ENCODE results near the gene DEAF1.
"Not testable (repeated sequence)": the region's sequence is repeated elsewhere in the genome, so short reads cannot be mapped to it uniquely, and the experiment has no call there.

DEAF1 gene

DNA sequence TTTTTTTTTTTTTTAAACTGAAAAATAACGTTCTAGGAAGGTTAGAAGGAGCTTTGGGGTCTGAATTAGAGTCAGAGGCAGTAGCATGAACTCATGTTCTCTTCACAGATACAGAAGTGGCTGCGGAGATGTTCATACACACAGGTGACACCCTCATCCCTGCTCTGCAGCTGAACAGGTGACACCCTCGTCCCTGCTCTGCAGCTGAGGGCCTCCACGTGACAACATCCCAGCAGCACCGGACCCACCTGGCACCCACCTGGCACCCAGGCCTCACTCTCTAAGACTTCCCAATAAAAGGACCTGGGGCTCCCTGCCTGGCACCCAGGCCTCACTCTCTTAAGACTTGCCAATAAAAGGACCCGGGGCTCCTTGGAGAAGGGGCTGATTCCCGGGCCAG lies 38.2 kb downstream of the DEAF1 start:
- no peak for DNase-seq
- in situ Hi-C loops (cut with MboI; ENCODE audit: low pct_unique_long_range_greater_than_20kb, low sequenced_read_pairs) = no loop called here

DNA sequence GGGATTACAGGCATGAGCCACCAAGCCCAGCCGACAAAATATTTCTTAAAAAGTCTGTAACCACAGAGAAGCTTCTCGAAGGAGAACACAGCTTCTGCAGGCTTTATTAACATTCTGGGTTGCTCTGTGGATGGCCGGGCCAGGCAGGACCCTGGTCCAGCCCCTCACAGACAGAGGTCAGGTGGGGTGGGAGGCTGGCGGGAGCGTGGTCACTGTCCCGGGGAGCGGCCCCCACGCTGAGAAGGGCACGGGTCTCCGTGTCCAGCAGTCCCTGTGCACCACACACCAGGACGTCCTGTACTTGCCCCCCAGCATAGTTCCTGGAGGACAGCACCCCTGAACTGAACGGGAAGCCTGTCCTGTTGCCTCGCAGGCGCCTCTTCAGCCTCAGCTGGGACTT lies 38.6 kb downstream of the DEAF1 start:
- in situ Hi-C loops (cut with MboI; ENCODE audit: low pct_unique_long_range_greater_than_20kb, low sequenced_read_pairs) = no loop called here
- DNase-seq = no peak

DNA sequence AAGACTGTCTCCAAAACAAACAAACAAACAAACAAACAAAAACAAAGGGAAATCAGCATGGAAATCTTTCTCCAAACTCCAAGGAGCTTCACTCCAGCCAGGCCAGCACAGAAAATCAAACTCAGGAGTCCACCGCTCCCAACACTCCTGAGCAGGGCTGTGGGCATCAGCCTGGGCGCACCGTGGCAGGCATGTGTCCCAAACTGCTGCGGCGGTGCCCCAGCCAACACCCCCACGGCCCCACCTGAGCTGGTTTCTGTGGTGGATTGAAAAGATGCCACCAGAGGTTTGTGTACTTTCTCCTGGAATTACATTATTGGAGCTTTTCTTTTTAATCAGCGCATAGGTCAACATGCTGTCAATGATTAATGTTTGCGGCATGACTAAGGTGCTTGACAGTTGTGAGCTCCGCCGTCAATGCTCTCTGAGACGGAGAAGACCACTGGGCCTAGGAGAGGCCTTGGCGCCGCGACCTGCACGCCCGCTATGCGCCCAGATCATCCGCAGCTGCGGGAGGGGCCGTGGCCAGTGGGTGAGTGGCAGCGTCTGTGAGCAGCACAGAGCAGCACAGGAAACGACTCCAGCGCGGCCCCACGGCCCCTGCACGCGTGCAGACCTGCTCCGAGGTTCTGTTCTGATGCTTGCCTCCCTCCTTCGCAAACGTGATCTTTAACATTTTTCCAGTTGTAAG lies 39.8 kb downstream of the DEAF1 start:
- in situ Hi-C loops (cut with MboI; ENCODE audit: low pct_unique_long_range_greater_than_20kb, low sequenced_read_pairs) = no loop called here

DNA sequence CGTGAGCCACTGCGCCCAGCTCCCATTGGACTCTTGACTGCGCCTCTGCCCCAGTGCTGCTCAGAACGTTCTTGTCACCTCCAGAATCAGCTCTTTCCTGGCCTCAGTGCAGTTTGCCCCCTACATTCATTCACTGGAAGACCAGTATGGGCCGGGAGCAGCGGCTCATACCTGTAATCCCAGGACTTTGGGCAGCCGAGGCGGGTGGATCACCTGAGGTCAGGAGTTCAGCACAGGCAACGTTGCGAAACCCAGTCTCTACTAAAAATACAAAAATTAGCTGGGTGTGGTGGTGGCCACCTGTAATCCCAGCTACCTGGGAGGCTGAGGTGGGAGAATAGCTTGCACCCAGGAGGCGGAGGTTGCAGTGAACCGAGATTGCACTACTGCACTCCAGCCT lies 40.6 kb downstream of the DEAF1 start:
- in situ Hi-C loops (cut with MboI; ENCODE audit: low pct_unique_long_range_greater_than_20kb, low sequenced_read_pairs); DNase-seq: not testable (repeated sequence)

More for the DNA sequence above, 39.8 kb downstream of the DEAF1 start:
- DNase-seq = no peak

DNA sequence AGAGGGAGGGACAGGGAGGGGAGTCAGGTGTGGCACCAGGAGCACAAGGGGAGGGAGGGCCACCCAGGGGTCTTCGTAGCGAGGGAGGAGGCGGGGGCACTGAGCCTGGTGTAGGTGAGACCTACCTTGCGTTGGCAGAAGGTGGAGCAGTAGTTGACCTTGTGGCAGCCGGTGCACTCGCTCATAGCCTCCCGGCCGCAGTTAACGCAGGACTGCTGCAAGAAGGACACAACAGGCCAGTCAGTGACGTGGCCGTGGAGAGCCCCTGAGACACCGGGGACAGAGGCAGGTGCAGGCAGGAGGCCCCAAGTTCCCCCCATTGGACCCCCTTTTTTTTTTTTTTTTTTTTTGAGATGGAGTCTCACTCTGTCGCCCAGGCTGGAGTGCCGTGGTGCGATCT lies 41.2 kb downstream of the DEAF1 start:
- DNase-seq = no peak
- in situ Hi-C loops (cut with MboI; ENCODE audit: low pct_unique_long_range_greater_than_20kb, low sequenced_read_pairs) = no loop called here

DNA sequence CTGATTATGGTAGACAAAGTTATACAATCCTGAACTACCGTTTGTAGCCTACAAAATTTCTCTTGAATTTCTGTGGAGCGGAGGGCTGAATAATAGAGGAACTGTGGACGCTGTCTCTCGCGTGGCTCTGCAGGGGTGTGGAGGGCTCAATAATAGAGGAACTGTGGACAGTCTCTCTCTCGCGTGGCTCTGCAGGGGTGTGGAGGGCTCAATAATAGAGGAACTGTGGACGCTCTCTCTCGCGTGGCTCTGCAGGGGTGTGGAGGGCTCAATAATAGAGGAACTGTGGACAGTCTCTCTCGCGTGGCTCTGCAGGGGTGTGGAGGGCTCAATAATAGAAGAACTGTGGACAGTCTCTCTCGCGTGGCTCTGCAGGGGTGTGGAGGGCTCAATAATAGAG lies 41.9 kb downstream of the DEAF1 start:
- DNase-seq; in situ Hi-C loops (cut with MboI; ENCODE audit: low pct_unique_long_range_greater_than_20kb, low sequenced_read_pairs): not testable (repeated sequence)

DNA sequence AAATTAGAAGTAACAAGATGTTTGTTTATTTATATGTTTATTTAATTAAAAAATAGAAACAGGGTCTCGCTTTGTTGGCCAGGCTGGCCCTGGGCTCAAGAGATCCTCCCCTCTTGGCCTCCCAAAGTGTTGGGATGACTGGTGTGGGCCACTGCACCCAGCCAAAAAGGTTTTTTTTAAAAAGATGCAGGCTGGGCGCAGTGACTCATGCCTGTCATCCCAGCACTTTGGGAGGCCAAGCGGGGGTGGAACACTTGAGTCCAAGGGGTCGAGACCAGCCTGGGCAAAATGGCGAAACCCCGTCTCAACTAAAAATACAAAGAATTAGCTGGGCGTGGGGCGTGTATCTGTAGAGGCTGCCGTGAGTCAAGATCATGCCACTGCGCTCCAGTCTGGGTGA lies 44.5 kb downstream of the DEAF1 start:
- DNase-seq = no peak
- in situ Hi-C loops (cut with MboI; ENCODE audit: low pct_unique_long_range_greater_than_20kb, low sequenced_read_pairs) = no loop called here

DNA sequence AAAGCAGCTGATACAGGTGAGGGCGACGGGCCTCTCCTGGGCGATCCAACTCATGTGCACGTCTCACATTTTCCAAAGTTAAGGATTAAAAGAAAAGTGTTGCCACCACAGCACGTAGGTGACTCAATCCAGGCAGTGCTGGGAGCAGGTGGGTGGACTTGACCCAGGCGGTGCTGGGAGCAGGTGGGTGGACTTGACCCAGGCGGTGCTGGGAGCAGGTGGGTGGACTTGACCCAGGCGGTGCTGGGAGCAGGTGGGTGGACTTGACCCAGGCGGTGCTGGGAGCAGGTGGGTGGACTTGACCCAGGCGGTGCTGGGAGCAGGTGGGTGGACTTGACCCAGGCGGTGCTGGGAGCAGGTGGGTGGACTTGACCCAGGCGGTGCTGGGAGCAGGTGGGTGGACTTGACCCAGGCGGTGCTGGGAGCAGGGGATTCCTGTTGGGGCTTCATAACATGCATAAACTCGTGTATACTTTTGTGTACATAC lies 47.3 kb downstream of the DEAF1 start:
- DNase-seq; in situ Hi-C loops (cut with MboI; ENCODE audit: low pct_unique_long_range_greater_than_20kb, low sequenced_read_pairs): not testable (repeated sequence)

DNA sequence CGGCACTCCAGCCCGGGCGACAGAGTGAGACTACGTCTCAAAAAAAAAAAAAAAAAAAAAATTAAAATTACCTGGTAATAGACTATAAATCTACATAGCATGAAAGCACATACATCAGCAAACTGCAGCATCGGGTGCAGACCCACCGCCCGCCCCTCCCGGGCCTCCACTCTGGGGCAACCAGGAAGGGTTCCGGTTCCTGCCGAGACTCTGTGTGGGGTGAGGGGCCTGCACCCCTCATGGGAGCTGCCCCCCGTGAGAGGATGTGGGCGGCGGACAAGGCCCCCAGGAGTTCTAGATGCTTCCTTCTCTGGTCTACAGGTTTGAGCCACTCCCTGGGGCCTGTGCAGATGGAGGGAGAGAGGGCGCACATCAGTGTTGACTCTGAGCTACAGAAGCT lies 48.8 kb downstream of the DEAF1 start:
- in situ Hi-C loops (cut with MboI; ENCODE audit: low pct_unique_long_range_greater_than_20kb, low sequenced_read_pairs) = no loop called here
- DNase-seq = no peak

DNA sequence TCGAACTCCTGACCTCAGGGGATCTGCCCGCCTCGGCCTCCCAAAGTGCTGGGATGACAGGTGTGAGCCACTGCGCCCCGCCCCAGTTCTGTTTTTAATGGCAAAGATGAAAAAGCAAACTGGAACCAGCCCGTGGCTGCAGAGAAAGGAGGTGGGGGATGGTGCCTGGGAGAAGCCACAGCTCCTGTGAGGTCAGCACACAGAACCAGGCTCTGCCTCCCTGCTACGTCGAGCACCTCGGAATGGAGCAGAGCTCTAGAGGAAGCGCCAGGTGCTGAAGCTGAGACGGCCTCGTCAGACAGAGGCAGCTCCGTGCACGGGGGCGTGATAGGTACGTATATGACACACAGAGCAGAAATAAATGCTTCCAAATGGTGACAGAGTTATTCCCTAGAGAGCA lies 49.5 kb downstream of the DEAF1 start:
- DNase-seq = no peak
- in situ Hi-C loops (cut with MboI; ENCODE audit: low pct_unique_long_range_greater_than_20kb, low sequenced_read_pairs) = no loop called here

DNA sequence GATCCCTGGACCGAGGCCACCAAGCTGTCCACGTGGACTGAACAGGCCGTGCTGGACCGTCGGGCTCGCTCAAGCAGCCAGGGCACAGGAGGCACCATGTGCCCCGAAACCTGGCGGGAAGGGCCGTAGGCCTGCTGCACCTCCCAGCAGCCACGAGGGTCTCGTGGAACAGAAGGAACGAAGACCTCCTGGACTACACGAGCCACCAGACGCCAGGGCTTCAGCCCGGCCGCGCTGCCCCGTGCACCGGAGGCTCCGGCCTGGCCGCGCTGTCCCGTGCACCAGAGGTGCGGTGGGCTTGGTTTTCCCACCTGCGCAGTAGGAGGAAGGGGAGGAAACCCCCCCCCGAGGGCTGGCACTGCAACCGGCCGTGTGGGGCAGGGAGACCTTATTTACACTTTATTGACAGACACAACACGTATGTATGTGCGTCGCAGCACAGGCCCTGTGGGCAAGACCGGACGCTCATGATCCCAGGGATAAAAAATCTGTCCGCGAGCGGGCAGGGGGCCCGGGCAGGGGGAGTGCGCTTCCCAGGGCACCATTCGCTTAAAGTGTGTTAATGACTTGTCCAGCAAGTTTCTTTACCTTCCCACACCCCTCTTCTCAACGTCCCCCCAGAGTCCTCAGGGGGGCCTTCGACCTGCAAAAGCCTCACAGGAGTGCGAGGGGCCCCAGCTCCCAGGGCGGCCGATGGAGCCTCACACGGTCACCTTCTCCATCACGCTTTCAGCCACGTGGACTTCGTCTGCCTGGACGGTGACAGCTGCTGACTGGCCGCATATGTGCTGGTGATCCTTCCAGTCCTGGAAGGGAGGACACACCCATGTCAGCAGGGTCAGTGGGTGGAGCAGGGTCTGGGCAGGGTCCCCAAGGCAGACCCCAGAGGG lies 50.9 kb downstream of the DEAF1 start:
- no peak for DNase-seq
- in situ Hi-C loops (cut with MboI; ENCODE audit: low pct_unique_long_range_greater_than_20kb, low sequenced_read_pairs) = no loop called here

DNA sequence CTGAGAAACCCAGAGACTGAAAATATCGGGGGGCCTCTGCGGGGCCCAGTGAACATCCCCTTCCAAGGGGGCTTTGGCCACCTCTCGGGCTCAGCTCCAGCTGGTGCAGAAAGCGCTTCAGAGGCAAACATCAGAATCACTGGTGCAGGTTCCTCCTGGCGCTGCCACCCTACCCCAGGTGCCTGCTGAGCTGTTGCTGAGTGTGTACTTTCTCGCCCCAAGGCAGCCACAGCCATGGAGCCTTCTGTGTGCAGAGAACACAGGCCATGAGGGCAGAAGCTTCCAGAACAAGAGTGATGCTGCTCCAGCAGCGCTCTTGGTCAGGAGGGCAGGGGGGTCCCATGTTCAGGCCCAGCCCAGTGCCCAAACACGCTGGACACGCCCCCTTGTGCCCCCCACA lies 51.7 kb downstream of the DEAF1 start:
- in situ Hi-C loops (cut with MboI; ENCODE audit: low pct_unique_long_range_greater_than_20kb, low sequenced_read_pairs) = no loop called here
- DNase-seq = no peak

DNA sequence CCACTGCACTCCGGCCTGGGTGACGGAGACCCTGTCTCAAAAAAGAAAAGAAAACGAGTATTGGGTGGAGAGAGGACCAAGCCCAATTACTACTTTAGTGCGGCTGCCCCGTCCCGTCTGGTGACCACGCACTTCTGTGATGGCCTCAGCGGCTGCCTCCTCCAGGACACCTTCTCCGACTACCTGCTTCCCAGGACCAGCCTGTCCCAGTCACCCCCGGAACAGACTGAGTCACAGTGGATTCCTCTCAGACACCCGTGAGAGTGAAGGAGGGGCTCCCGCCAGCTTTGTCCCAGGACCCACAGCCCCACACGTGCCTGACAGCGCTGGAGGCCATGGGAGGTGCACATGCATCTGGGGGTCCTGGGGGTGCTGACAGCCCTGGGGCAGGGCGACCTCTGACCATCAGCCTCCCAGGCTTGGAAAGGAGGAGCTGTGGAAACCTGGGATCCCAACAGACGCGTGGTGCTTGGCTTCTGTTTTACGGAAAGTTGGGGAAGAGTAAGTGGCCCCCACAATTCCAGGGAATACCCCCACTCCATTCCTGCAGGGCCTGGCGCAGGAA lies 53.1 kb downstream of the DEAF1 start:
- in situ Hi-C loops (cut with MboI; ENCODE audit: low pct_unique_long_range_greater_than_20kb, low sequenced_read_pairs) = no loop called here
- DNase-seq = no peak

DNA sequence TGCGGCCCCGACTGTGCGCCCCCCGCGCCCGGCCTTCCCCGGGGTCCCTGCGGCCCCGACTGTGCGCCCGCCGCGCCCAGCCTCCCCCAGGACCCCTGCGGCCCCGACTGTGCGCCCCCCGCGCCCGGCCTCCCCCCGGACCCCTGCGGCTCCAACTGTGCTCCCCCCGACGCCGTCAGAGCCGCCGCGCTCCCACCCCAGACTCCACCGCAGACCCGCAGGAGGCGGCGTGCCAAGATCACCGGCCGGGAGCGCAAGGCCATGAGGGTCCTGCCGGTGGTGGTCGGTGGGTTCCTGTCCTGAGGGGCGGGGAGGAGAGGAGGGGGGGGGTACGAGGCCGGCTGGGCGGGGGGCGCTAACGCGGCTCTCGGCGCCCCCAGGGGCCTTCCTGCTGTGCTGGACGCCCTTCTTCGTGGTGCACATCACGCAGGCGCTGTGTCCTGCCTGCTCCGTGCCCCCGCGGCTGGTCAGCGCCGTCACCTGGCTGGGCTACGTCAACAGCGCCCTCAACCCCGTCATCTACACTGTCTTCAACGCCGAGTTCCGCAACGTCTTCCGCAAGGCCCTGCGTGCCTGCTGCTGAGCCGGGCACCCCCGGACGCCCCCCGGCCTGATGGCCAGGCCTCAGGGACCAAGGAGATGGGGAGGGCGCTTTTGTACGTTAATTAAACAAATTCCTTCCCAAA lies 54.9 kb downstream of the DEAF1 start:
- DNase-seq = no peak
- in situ Hi-C loops (cut with MboI; ENCODE audit: low pct_unique_long_range_greater_than_20kb, low sequenced_read_pairs) = no loop called here

DNA sequence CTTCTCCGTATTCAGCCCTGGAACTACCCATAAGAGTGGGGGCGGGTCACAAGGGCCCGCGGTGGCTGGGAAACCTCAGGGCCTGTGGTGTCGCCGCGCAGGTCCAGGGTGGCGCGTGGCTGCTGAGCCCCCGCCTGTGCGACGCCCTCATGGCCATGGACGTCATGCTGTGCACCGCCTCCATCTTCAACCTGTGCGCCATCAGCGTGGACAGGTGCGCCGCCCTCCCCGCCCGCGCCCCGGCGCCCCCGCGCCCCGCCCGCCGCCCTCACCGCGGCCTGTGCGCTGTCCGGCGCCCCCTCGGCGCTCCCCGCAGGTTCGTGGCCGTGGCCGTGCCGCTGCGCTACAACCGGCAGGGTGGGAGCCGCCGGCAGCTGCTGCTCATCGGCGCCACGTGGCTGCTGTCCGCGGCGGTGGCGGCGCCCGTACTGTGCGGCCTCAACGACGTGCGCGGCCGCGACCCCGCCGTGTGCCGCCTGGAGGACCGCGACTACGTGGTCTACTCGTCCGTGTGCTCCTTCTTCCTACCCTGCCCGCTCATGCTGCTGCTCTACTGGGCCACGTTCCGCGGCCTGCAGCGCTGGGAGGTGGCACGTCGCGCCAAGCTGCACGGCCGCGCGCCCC lies 55.6 kb downstream of the DEAF1 start:
- in situ Hi-C loops (cut with MboI; ENCODE audit: low pct_unique_long_range_greater_than_20kb, low sequenced_read_pairs) = no loop called here
- no peak for DNase-seq

DNA sequence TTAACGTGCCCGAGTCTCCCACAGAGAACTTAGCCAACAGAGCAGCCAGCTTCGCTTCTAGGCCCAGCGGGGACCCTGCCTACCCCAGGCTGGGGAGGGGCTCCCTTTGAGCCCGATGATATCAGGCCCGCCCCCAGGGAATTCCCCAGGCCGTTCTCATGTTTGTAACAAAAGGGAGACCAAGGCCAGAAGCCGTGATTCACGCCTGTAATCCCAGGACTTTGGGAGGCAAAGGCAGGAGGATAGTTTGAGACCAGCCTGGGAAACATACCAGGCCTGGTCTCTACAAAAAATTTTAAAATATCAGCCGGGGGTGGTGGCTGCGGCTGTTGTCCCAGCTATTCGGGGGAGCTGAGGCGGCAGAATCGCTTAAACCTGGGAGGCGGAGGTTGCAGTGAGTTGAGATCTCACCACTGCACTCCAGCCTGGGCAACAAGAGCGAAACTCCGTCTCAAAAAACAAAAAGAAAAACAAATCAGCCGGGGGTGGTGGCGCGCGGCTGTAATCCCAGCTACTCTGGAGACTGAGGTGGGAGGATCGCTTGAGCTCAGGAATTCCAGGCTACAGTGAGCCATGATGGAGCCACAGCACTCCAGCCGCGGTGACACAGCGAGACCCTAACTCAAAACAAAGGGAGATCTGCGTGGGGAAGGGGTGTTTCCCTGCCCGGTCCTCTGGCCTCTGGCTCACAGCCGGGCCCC lies 56.2 kb downstream of the DEAF1 start:
- DNase-seq = no peak
- in situ Hi-C loops (cut with MboI; ENCODE audit: low pct_unique_long_range_greater_than_20kb, low sequenced_read_pairs) = no loop called here

DNA sequence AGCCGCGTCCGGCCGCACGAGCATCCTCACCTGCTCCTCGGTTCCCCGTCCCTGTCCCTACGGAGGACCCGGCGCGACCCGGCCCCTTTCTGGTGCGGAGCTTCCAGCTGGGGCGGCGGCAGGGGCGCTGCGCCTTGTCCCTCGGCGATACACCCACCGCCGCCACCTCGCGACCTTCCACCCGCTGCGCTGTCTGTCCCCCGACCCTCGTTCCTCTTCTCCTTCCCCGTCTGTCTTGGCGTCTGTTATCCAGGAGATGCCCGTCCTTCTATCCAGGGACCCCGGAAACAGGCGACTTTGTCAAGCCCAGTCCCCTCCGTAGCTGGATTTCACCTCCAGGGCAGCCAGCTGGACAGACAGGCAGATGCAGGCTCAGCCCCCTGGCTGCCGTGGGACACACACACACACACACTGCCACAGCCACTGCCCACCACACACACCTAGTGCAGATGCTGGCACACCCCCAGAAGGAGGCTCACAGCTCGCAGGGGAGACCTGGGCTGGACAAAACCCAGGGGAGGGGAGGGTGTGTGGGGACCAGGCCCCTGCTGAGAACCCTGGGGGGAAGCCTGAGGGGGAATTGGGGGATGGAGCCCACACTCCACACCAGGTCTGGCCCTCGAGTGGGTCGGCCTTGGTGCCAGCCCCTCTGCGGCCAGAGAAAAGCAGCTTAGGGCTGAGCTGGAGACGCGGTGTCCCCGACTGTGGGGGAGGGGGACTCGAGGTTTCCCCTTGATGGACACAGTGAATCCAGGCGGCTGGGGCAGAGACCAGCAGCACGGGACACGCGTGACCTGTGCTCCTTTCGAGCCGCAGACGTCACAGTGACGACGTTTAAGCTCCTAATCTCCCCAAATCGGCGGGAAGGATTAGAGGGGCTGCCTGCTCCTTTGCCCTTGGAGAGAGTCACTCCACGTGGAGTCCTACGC lies 57.2 kb downstream of the DEAF1 start:
- in situ Hi-C loops (cut with MboI; ENCODE audit: low pct_unique_long_range_greater_than_20kb, low sequenced_read_pairs) = no loop called here
- DNase-seq = no peak

DNA sequence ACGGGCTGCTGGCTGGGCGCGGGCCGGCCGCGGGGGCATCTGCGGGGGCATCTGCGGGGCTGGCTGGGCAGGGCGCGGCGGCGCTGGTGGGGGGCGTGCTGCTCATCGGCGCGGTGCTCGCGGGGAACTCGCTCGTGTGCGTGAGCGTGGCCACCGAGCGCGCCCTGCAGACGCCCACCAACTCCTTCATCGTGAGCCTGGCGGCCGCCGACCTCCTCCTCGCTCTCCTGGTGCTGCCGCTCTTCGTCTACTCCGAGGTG lies 57.8 kb downstream of the DEAF1 start:
- in situ Hi-C loops (cut with MboI; ENCODE audit: low pct_unique_long_range_greater_than_20kb, low sequenced_read_pairs) = no loop called here
- DNase-seq = no peak

All from KBM-7 (cell line).